ENCODE data around the gene DISP1.

Gene DISP1

GRCh38 chr1:222811671-222812070 lies 3.2 kb upstream of the DISP1 start:
- TF ChIP-seq CTCF (IDR thresholded peaks at IDR 0.05; ENCODE audit: control insufficient read depth, insufficient read depth, low read depth, low read length, missing control alignments) = no peak
- no peak for DNase-seq (ENCODE audit: low read depth)
- no peak overlapping the region for H3K4me3 ChIP-seq (ENCODE audit: control insufficient read depth, low read depth, low read length)

GRCh38 chr1:222813866-222814535 lies 838 bp upstream of the DISP1 start:
- no peak for DNase-seq (ENCODE audit: low read depth)
- H3K4me3 ChIP-seq (ENCODE audit: control insufficient read depth, low read depth, low read length) = no peak overlapping the region

GRCh38 chr1:222815440-222815765 lies 564 bp downstream of the DISP1 start:
- DNase-seq (ENCODE audit: low read depth) = no peak
- TF ChIP-seq CTCF (IDR thresholded peaks at IDR 0.05; ENCODE audit: control insufficient read depth, insufficient read depth, low read depth, low read length, missing control alignments) = no peak
- H3K4me3 ChIP-seq (ENCODE audit: control insufficient read depth, low read depth, low read length) = peak overlapping the region; percentile 86

More at GRCh38 chr1:222813866-222814535, 838 bp upstream of the DISP1 start:
- TF ChIP-seq CTCF (IDR thresholded peaks at IDR 0.05; ENCODE audit: control insufficient read depth, insufficient read depth, low read depth, low read length, missing control alignments) = no peak

GRCh38 chr1:222817529-222817928 lies 2.7 kb downstream of the DISP1 start:
- peak; percentile 80 for DNase-seq (ENCODE audit: low read depth)
- no peak for TF ChIP-seq CTCF (IDR thresholded peaks at IDR 0.05; ENCODE audit: control insufficient read depth, insufficient read depth, low read depth, low read length, missing control alignments)
- no peak overlapping the region for H3K4me3 ChIP-seq (ENCODE audit: control insufficient read depth, low read depth, low read length)

GRCh38 chr1:222818171-222818570 lies 3.3 kb downstream of the DISP1 start:
- no peak for DNase-seq (ENCODE audit: low read depth)
- no peak for TF ChIP-seq CTCF (IDR thresholded peaks at IDR 0.05; ENCODE audit: control insufficient read depth, insufficient read depth, low read depth, low read length, missing control alignments)
- H3K4me3 ChIP-seq (ENCODE audit: control insufficient read depth, low read depth, low read length) = no peak overlapping the region

- TF ChIP-seq CTCF (IDR thresholded peaks at IDR 0.05; ENCODE audit: control insufficient read depth, insufficient read depth, low read depth, low read length, missing control alignments) = no peak
- H3K4me3 ChIP-seq (ENCODE audit: control insufficient read depth, low read depth, low read length) = no peak overlapping the region
- no peak for DNase-seq (ENCODE audit: low read depth)
Observed at GRCh38 chr1:222820171-222820712, 5.4 kb downstream of the DISP1 start.

Data from AG09309 (cell line).